Heart right ventricle (tissue), 16 donors: ENCODE measurements around the gene LGR6. TPM values are rescaled to one million over a fixed set of nuclear protein-coding genes. Genes with fewer than 3 reads are reported as not detected.
"Not testable (repeated sequence)": the region's sequence is repeated elsewhere in the genome, so short reads cannot be mapped to it uniquely, and the experiment has no call there.

Experiments used
- ATAC-seq, 8 donors: fragments of 200-7000 bp; cut with Tn5 transposase; one replicate each; pipeline ENCODE4 v1.9.1; 2020; ENCODE audit warnings: mild to moderate bottlenecking in 8 of 8, moderate library complexity in 8 of 8, moderate number of reproducible peaks in 1 of 8
- DNase-seq, 2 donors: peaks; one replicate each; pipeline ENCODE4 v3.0.0-alpha.2; 2020
- H3K27ac ChIP-seq, 10 donors: fragments of 200-600 bp; sonication (generic) in 2 of 10; one replicate each; pipeline versions ENCODE4 v1.5.0 to v1.8.0; 2020 to 2022; ENCODE audit warnings: mild to moderate bottlenecking in 3 of 10
- H3K27me3 ChIP-seq, 7 donors: fragments of 200-600 bp; one replicate each; pipeline ENCODE4 v1.8.0; 2021 to 2022; ENCODE audit warnings: mild to moderate bottlenecking in 2 of 7
- H3K36me3 ChIP-seq, 9 donors: fragments of 200-600 bp; sonication (generic) in 1 of 9; one replicate each; pipeline versions ENCODE4 v1.5.0 to v1.8.0; 2020 to 2022; ENCODE audit warnings: mild to moderate bottlenecking in 2 of 9
- H3K4me1 ChIP-seq, 9 donors: fragments of 200-600 bp; sonication (generic) in 1 of 9; one replicate each; pipeline versions ENCODE4 v1.5.0 to v1.8.0; 2020 to 2022; ENCODE audit warnings: mild to moderate bottlenecking in 4 of 9
- H3K4me3 ChIP-seq, 10 donors: fragments of 200-600 bp; sonication (generic) in 2 of 10; one replicate each; pipeline versions ENCODE4 v1.5.0 to v1.8.0; 2020 to 2022; ENCODE audit warnings: mild to moderate bottlenecking in 7 of 10, moderate library complexity in 2 of 10
- H3K9me3 ChIP-seq, 11 donors: fragments of 200-600 bp in 10 of 11; sonication (generic) in 2 of 11; one replicate each; pipeline versions ENCODE4 v1.5.0 to v1.8.0; 2013 to 2022; ENCODE audit warnings: mild to moderate bottlenecking in 2 of 11, control low read depth in 1 of 11, moderate library complexity in 1 of 11
- whole genome bisulfite sequencing, 2 donors: extraction: QIAGEN DNeasy Blood & Tissue Kit; methylation state at CpG; one replicate each; pipeline ENCODE4 v1.1.7; 2013; ENCODE audit warnings: inconsistent platforms in 1 of 2; 5-methylcytosine and 5-hydroxymethylcytosine counted together
- intact Hi-C, 10 donors: fragments of 100-400 bp; cut with DNase I; formaldehyde crosslinking; loops; one replicate each; pipeline versions ENCODE4 v1.11.1 to v1.14.2; 2022
- polyA plus RNA-seq, 2 donors: library from polyadenylated mRNA; stranded (reverse); fragments of 200-250 nt; gene quantifications; one replicate each; pipeline ENCODE4 v1.2.3, GENCODE V29; 2013
- total RNA-seq, 10 donors: library from RNA; stranded (reverse); fragmentation: NEBNext Ultra II Directional in 3 of 10; extraction: Animal tissue kit (Norgen Biotek cat#: 25700) in 3 of 10; gene quantifications; one replicate each; pipeline versions ENCODE4 v1.2.1 to v1.2.4, GENCODE V29; 2021 to 2023
- TF ChIP-seq, protein P1 (sequence below), 9 donors: fragments of 200-600 bp; sonication (generic) in 2 of 9; IDR thresholded peaks; one replicate each; pipeline versions ENCODE4 v1.5.0 to v1.8.0; 2021 to 2022; ENCODE audit warnings: antibody characterized with exemption in 9 of 9, mild to moderate bottlenecking in 5 of 9, moderate library complexity in 1 of 9
- donor health status: Arrhythmogenic right ventricular cardiomyopathy.
- donor health status: ischemic (EF 13 %, LVEDD 7.1; RV severe dilation, severe dysfunction).
- donor health status: healthy with polysubstance abuse.
- donor health status: DM: no; HTN: yes; CAD: no.
- donor health status: DM: no; HTN: no; CAD: no.
- donor health status: ischemic (EF 25% LVEDD 6.9; RV normal size, moderate dysfunction).
- donor health status: ischemic (EF 25% LVEDD 5.7; RV mildly dilated, moderate dysfunction).
- donor health status: healthy.
- donor health status: DM: yes; HTN: yes; CAD: no.
- donor health status: Ischemic cardiomyopathy.
- donor health status: ischemic (EF 35%, LVEDD 5.7; RV mildly dilated, moderate dysfunction).
- donor health status: nonischemic (EF 11% LVEDD 7.7; RV severe dilation, severe dysfunction).
- donor health status: DM: yes; HTN: yes; CAD: no.
- donor health status: PGD.
- donor health status: ischemic (EF 29% LVEDD 5.4; RV normal size, mild dysfunction).
- donor health status: nonischemic (EF 23%, LVEDD 6.1; RV moderate dilation, normal function).

The LGR6 gene
- total and polyA plus RNA-seq, 12 donors = 0.19 to 13.5 (median 2.2) TPM

DNA sequence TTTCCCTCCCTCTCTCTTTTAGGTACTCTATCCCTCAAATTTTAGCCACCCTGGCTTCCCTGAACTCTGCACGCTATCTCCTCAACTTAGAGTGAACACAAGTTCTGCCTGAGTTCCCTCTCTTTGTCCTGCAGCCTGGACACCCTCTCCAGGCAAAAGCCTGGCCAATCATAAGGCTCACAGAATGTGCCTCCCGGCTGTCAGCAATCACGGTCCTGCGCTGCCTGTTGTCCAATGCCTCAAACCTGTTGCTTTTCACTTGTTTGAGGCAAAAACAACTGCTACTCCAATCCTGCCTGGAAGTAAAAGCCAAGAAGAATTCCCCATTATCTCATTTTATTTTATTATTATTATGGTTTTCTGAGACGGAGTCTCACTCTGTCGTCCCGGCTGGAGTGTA is 66.1 kb downstream of the LGR6 start:
- DNase-seq = no peak
- Histone ChIP-seq H3K4me1 (no peaks in the 10 kb centered on the region), H3K4me3 (no peak overlapping the region), H3K27me3 (peaks cover 0 to 43% (median 31%) of the 10 kb centered on the region in 7 donors), H3K9me3 (peaks cover 0 to 9% (median 0%) of the 10 kb centered on the region in 11 donors), H3K27ac (no peak overlapping the region), H3K36me3 (no peaks in the 10 kb centered on the region)
- WGBS, 2 donors = 79% methylated on average over 7 of the region's 7 CpGs
- no peak for ATAC-seq
- TF ChIP-seq, protein P1, sequence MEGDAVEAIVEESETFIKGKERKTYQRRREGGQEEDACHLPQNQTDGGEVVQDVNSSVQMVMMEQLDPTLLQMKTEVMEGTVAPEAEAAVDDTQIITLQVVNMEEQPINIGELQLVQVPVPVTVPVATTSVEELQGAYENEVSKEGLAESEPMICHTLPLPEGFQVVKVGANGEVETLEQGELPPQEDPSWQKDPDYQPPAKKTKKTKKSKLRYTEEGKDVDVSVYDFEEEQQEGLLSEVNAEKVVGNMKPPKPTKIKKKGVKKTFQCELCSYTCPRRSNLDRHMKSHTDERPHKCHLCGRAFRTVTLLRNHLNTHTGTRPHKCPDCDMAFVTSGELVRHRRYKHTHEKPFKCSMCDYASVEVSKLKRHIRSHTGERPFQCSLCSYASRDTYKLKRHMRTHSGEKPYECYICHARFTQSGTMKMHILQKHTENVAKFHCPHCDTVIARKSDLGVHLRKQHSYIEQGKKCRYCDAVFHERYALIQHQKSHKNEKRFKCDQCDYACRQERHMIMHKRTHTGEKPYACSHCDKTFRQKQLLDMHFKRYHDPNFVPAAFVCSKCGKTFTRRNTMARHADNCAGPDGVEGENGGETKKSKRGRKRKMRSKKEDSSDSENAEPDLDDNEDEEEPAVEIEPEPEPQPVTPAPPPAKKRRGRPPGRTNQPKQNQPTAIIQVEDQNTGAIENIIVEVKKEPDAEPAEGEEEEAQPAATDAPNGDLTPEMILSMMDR (IDR thresholded peaks at IDR 0.05) = no peak
- intact Hi-C loops = no loop called here

DNA sequence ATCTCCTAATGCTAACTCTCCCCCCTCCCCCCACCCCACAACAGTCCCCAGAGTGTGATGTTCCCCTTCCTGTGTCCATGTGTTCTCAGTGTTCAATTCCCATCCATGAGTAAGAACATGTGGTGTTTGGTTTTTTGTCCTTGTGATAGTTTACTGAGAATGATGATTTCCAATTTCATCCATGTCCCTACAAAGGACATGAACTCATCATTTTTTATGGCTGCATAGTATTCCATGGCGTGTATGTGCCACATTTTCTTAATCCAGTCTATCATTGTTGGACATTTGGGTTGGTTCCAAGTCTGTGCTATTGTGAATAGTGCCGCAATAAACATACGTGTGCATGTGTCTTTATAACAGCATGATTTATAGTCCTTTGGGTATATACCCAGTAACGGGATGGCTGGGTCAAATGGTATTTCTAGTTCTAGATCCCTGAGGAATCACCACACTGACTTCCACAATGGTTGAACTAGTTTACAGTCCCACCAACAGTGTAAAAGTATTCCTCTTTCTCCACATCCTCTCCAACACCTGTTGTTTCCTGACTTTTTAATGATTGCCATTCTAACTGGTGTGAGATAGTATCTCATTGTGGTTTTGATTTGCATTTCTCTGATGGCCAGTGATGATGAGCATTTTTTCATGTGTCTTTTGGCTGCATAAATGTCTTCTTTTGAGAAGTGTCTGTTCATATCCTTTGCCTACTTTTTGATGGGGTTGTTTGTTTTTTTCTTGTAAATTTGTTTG is 67.8 kb downstream of the LGR6 start:
- H3K4me3 ChIP-seq, H3K27ac ChIP-seq, H3K36me3 ChIP-seq, ATAC-seq, H3K9me3 ChIP-seq, H3K4me1 ChIP-seq, DNase-seq, intact Hi-C loops: not testable (repeated sequence)
- H3K27me3 ChIP-seq = peaks cover 0 to 55% (median 44%) of the 10 kb centered on the region in 7 donors
- WGBS, 2 donors = 87 to 90% methylated on average over 3 of the region's 4 CpGs

DNA sequence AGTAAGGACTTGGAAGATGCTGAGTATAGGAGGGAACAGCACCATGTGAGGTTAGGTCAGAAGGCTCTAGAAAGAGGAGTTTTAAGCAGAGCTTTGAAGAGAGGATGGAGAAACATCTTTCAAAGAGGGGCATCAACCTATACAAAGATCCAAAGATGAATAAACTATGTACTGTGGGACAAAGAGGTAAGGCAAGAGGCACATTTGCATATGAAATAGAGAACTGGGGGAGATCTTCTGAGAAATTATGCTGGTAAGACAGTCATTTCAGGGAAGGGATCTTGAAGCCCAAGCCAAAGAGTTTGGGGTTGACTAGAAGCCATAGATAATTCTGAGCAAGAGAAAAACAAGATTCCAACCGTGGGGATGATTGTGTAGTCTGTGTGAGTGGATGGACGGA is 70.0 kb downstream of the LGR6 start:
- Histone ChIP-seq H3K36me3 (no peaks in the 10 kb centered on the region), H3K27ac (no peak overlapping the region), H3K4me3 (no peak overlapping the region), H3K9me3 (peaks cover 0 to 9% (median 0%) of the 10 kb centered on the region in 11 donors), H3K4me1 (no peaks in the 10 kb centered on the region), H3K27me3 (peaks cover 0 to 52% (median 39%) of the 10 kb centered on the region in 7 donors)
- TF ChIP-seq, protein P1 (IDR thresholded peaks at IDR 0.05) = no peak
- intact Hi-C loops = no loop called here
- DNase-seq (no peak), ATAC-seq (no peak)
- 78 to 84% methylated on average over 2 of the region's 2 CpGs for WGBS, 2 donors

DNA sequence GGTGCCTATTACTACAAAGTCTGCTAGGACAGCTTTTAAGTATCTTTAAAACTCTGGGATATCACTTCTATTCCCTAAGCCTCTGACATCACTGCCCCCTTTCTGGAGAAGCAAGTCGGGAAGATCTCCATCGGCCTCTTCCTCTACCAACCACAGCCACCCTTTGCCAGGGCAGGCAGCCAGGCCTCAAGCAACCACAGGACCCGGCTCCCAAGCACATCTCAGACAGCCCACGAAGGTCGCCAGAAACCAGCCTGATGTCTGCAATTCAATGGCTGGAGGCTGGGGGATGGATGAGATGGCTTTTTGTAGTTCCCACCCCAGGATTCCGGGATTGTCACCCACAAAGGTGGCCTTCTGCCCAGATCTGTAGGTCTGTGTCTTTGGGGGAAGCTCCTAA is 70.7 kb downstream of the LGR6 start:
- peaks cover 0 to 9% (median 0%) of the 10 kb centered on the region in 11 donors for H3K9me3 ChIP-seq
- no peak for DNase-seq
- H3K4me1 ChIP-seq = no peaks in the 10 kb centered on the region
- WGBS, 2 donors = 71% methylated on average over 6 of the region's 6 CpGs
- H3K27me3 ChIP-seq = peaks cover 0 to 52% (median 39%) of the 10 kb centered on the region in 7 donors
- TF ChIP-seq, protein P1 (IDR thresholded peaks at IDR 0.05) = no peak
- H3K36me3 ChIP-seq = no peaks in the 10 kb centered on the region
- H3K4me3 ChIP-seq = no peak overlapping the region
- no peak for ATAC-seq
- intact Hi-C loops = no loop called here
- H3K27ac ChIP-seq = no peak overlapping the region

DNA sequence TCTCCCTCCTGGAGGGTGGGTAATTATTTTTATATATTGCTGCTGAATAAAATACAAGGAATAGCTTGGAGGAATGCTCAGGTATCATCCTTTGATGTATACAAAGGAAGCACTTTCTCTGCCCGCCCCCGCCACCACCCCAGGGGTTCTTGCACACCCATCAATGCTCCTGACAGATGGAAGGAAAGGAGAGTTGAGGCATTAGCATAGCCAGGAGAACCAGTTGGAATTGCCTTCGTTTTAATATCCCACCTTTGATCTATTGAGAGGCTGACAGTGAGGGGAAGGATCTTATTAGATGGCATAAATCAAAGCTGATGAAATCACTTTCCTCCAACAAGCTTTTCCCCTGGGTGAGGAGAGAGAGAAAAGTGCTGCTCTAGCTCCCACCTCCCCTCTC is 71.1 kb downstream of the LGR6 start:
- H3K36me3 ChIP-seq = no peaks in the 10 kb centered on the region
- TF ChIP-seq, protein P1 (IDR thresholded peaks at IDR 0.05) = no peak
- H3K27me3 ChIP-seq = peaks cover 0 to 53% (median 39%) of the 10 kb centered on the region in 7 donors
- H3K9me3 ChIP-seq = peaks cover 0 to 9% (median 0%) of the 10 kb centered on the region in 11 donors
- H3K4me3 ChIP-seq = no peak overlapping the region
- ATAC-seq = no peak
- 64 to 69% methylated on average over 3 of the region's 3 CpGs for WGBS, 2 donors
- H3K4me1 ChIP-seq = no peaks in the 10 kb centered on the region
- no peak overlapping the region for H3K27ac ChIP-seq
- intact Hi-C loops = no loop called here
- DNase-seq = no peak
